HG03439 (cell line): ENCODE results near the gene CDAN1.
"Not testable (repeated sequence)": the region's sequence is repeated elsewhere in the genome, so short reads cannot be mapped to it uniquely, and the experiment has no call there.

Experiments used
- ATAC-seq: cut with Tn5 transposase; IDR thresholded peaks from one replicate; pipeline ENCODE4 v1.9.1; 2021; ENCODE audit warnings: mild to moderate bottlenecking, moderate library complexity; ENCODE audit not compliant: unreplicated experiment

The CDAN1 gene

GRCh38 chr15:42736793-42737528 lies at the start of gene CDAN1:
CDAN1 (minus strand) TSS chr15:42737128; CDS start chr15:42737102, 26 bp downstream.
- ATAC-seq, result peak; percentile 67

GRCh38 chr15:42785569-42785968 lies 48.6 kb upstream of the CDAN1 start:
- no peak for ATAC-seq

GRCh38 chr15:42784705-42785104 lies 47.8 kb upstream of the CDAN1 start:
- no peak for ATAC-seq

- ATAC-seq, result no peak
Observed at GRCh38 chr15:42782716-42783115, 45.8 kb upstream of the CDAN1 start.

GRCh38 chr15:42775416-42775815 lies 38.5 kb upstream of the CDAN1 start:
- ATAC-seq, result no peak

GRCh38 chr15:42772901-42773300 lies 36.0 kb upstream of the CDAN1 start:
- no peak for ATAC-seq

GRCh38 chr15:42772144-42772543 lies 35.2 kb upstream of the CDAN1 start:
- ATAC-seq, result no peak

GRCh38 chr15:42766109-42766508 lies 29.2 kb upstream of the CDAN1 start:
- ATAC-seq, result not testable (repeated sequence)

- ATAC-seq, result not testable (repeated sequence)
Observed at GRCh38 chr15:42764154-42764731, 27.3 kb upstream of the CDAN1 start.

- ATAC-seq, result not testable (repeated sequence)
Observed at GRCh38 chr15:42761813-42762212, 24.9 kb upstream of the CDAN1 start.

GRCh38 chr15:42760759-42761158 lies 23.8 kb upstream of the CDAN1 start:
- ATAC-seq, result no peak

- no peak for ATAC-seq
Observed at GRCh38 chr15:42759093-42759492, 22.2 kb upstream of the CDAN1 start.

- no peak for ATAC-seq
Observed at GRCh38 chr15:42750306-42750705, 13.4 kb upstream of the CDAN1 start.

- ATAC-seq, result no peak
Observed at GRCh38 chr15:42749266-42749665, 12.3 kb upstream of the CDAN1 start.

- no peak for ATAC-seq
Observed at GRCh38 chr15:42744195-42744594, 7.3 kb upstream of the CDAN1 start.

GRCh38 chr15:42742149-42742548 lies 5.2 kb upstream of the CDAN1 start:
- no peak for ATAC-seq

- no peak for ATAC-seq
Observed at GRCh38 chr15:42741710-42742109, 4.8 kb upstream of the CDAN1 start.

- no peak for ATAC-seq
Observed at GRCh38 chr15:42737529-42738328, 801 bp upstream of the CDAN1 start.

GRCh38 chr15:42736178-42736792 lies 643 bp downstream of the CDAN1 start:
- peak; percentile 32 for ATAC-seq

- ATAC-seq, result no peak
Observed at GRCh38 chr15:42735382-42736165, 1.4 kb downstream of the CDAN1 start.
